NCI-H2029 (cell line): ENCODE measurements around the gene NAGS.
"Not testable (repeated sequence)": the region's sequence is repeated elsewhere in the genome, so short reads cannot be mapped to it uniquely, and the experiment has no call there.

Source experiments
- DNase-seq: peaks from one replicate; lab custom pipeline; 2025; lab: John Stamatoyannopoulos, UW

The NAGS gene

DNA sequence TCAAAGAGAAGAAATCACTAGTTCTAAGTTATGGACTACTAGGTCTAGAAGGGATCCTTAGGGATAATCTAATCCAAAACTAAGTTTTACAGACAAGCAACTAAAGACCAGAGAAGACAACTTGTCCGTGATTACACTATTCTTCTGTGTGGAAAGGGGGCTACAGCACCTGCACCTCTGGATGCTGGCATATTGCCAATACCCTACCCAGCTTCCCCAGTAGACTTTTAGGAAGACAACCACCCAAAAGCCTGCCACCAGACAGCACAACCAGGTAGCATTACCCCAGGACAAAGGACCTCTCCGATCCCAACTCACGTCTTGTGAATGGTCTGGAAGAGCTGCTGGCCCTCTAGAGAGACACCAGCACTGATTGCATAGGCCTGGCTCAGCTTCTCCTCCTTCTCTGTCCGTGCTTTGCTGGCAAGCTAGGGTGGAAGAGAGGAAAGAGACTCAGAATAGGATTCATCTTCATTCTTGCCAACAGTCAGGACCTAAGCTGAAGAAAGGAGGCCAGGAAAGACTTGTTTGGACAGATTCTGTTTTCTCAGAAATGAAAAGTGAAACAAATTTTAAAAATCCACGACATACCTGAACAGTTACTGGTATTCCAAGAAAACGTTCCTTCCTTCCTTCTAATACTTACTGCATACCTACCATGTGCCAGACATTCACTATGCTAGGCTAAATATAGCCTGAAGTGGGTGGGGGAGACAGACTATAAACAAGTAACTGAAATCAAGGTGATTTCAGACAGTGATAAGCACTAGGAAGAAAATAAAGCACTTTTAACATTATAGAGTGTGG, 35.6 kb downstream of the NAGS start:
- DNase-seq, result no peak

DNA sequence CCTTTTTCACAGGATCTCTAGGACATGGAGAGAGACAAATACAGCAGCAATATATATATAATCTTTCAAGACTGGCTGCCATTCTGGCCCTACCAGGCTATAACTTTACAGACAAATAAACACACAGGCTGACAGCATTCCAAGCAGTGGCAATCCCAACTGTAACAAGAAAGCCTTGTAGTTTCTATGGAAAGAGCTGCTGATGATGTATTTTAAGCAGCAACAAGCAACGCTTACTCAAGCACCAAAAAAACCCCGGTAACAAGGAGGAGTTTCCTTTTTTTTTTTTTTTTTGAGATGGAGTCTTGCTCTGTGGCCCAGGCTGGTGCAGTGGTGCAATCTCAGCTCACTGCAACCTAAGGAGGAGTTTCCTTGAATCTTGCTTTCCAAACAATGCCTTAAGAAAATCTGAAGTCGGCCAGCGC, 38.9 kb downstream of the NAGS start:
- DNase-seq, result no peak

GRCh38 chr17:44044071-44044470, 39.6 kb downstream of the NAGS start:
- no peak for DNase-seq

DNA sequence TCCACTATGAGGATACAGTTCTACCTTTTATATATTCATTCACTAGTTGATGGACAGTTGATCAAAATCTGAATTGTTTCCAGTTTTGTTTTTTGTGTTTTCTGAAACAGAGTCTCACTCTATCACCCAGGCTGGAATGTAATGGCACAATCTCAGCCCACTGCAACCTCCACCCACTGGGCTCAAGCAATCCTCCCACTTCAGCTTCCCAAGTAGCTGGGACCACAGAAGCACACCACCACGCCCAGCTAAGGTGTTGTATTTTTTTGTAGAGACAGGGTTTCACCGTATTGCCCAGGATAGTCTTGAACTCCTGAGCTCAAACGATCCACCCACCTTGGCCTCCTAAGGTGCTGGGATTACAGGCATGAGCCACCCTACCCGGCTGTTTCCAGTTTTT, 41.1 kb downstream of the NAGS start:
- DNase-seq, result no peak

- not testable (repeated sequence) for DNase-seq
Observed at GRCh38 chr17:44046893-44047292, 42.5 kb downstream of the NAGS start.

DNA sequence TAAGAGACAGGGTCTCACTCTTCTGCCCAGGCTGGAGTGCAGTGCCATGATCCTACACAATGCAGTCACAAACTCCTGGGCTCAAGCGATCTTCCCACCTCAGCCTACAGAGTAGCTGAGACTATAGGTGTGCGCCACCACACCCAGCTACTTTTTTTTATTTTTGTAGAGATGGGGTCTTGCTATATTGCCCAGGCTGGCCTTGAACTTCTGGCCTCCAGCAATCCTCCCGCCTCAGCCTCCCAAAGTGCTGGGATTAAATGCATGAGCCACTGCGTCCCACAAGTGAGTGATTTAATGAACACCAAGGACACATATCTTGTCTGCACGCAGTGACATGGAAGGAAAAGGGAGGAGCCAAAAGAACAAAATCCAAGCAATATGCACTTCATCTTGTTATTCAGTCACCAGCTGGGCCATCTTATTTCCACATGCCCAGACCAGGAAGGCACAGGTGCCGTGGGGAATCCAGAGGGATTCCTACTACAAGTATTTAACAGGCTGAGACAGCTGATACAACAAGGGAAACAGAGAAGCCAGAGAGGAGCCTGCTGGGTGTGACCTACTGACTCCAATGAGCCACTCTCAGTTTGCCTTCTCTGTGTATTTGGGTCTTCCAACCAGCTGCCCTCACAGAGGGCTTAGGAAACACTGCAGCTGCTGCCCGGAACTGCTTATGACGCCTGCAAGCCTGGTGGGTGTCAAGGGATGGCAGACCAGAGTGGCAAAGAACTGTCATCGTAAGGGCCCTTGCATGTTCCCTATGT, 45.1 kb downstream of the NAGS start:
- no peak for DNase-seq

- DNase-seq, result peak; percentile 58
Observed at GRCh38 chr17:44053125-44053872, 48.9 kb downstream of the NAGS start.
